ENCODE results near the gene MDK.

DNA sequence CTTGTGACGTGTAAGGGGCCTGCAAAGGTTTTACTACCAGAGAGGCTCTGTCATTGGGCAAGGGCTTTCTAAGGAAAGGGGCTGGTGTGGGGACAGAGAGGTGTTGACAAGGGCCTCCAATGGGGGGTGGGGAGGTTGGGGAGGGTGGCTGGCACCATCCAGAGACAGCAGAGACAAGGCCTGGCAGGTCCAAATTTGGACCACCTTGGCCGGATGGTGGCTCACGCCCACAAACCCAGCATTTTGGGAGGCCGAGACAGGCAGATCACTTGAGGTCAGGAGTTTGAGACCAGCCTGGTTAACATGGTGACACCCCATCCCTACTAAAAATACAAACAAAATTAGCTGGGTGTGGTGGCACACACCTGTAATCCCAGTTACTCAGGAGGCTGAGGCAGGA lies 12.3 kb downstream of the MDK start:
- no peak for TF ChIP-seq CTCF (IDR thresholded peaks at IDR 0.05)
- no peak for TF ChIP-seq POLR2A (IDR thresholded peaks at IDR 0.05)
